GM12892 (cell line): ENCODE data around the gene THAP12.

Experiments
- POLR2A ChIP-seq: IDR thresholded peaks from 2 replicates; pipeline ENCODE4 v1.6.1; 2011; ENCODE audit warnings: low read depth, low read length, control low read depth
- POLR2AphosphoS5 ChIP-seq: IDR thresholded peaks from 2 replicates; pipeline ENCODE4 v1.6.1; 2011; ENCODE audit warnings: low read depth, low read length, control low read depth
- TAF1 ChIP-seq: IDR thresholded peaks from 2 replicates; pipeline ENCODE4 v1.6.1; 2011; ENCODE audit warnings: low read depth, mild to moderate bottlenecking, control low read depth, low read length, borderline replicate concordance

GRCh38 chr11:76334826-76335389 lies 46.0 kb downstream of the THAP12 start:
- TF ChIP-seq POLR2A (no peak), POLR2AphosphoS5 (no peak), TAF1 (no peak)
